ENCODE results near the gene HCFC1R1. TPM values are rescaled to one million over a fixed set of nuclear protein-coding genes. Genes with fewer than 3 reads are reported as not detected.
A peak's percentile ranks its signal among the peaks of the same experiment; 100 is the strongest.

HCFC1R1 gene
- total RNA-seq, 1 donor from 2014 or later: 47.0 TPM

- Histone ChIP-seq H3K79me2 (ENCODE audit: insufficient read depth, low read length) (no peaks in the 10 kb centered on the region), H3K9ac (ENCODE audit: low read length) (peak within 1 kb of the TSS; percentile 68), H3K27ac (ENCODE audit: low read depth, low read length) (peak within 1 kb of the TSS; percentile 27), H3K9me3 (ENCODE audit: insufficient read depth, low read depth, low read length) (no peaks in the 10 kb centered on the region), H2AFZ (ENCODE audit: low read depth, low read length) (peak within 1 kb of the TSS; percentile 72), H4K20me1 (ENCODE audit: insufficient read depth, low read length) (no peaks in the 10 kb centered on the region), H3K4me2 (ENCODE audit: low read length) (peak within 1 kb of the TSS; percentile 66), H3K4me3 (ENCODE audit: insufficient read depth, low read depth, low read length) (no peak within 1 kb of the TSS), H3K36me3 (ENCODE audit: insufficient read depth, low read length) (no peaks in the 10 kb centered on the region), H3K27me3 (ENCODE audit: insufficient read depth, low read length) (peaks cover 2% of the 10 kb centered on the region), H3K4me1 (ENCODE audit: insufficient read depth, low read length) (peaks cover 6% of the 10 kb centered on the region)
- Mint-ChIP-seq H3K36me3 (ENCODE audit: low read depth, unreplicated experiment) (peaks cover 2% of the 10 kb centered on the region), H3K4me1 (ENCODE audit: low read depth, unreplicated experiment) (peaks cover 8% of the 10 kb centered on the region), H3K27me3 (ENCODE audit: low read depth, unreplicated experiment) (peaks cover 4% of the 10 kb centered on the region), H3K4me3 (ENCODE audit: unreplicated experiment) (peak within 1 kb of the TSS; percentile 34), H3K27ac (ENCODE audit: unreplicated experiment) (peak within 1 kb of the TSS; percentile 15), H3K9me3 (ENCODE audit: unreplicated experiment) (peaks cover 2% of the 10 kb centered on the region)
- FAIRE-seq: no peak
- peak; percentile 36 for DNase-seq (ENCODE audit: low read depth)
- TF ChIP-seq CTCF (IDR thresholded peaks at IDR 0.05; ENCODE audit: insufficient read depth, low read depth, low read length) (no peak), EZH2 (IDR thresholded peaks at IDR 0.05; ENCODE audit: insufficient read depth, low read length) (no peak)
Observed at GRCh38 chr16:3065069-3065741, 41.5 kb upstream of the HCFC1R1 start, which contains the start of gene IL32. Gene IL32 (plus strand): TSS chr16:3065640. CDS start chr16:3065812, 172 bp downstream.

- H2AFZ ChIP-seq (ENCODE audit: low read depth, low read length): no peak overlapping the region
- no peaks in the 10 kb centered on the region for H3K36me3 ChIP-seq (ENCODE audit: insufficient read depth, low read length)
- peaks cover 11% of the 10 kb centered on the region for H3K4me1 ChIP-seq (ENCODE audit: insufficient read depth, low read length)
- TF ChIP-seq EZH2 (IDR thresholded peaks at IDR 0.05; ENCODE audit: insufficient read depth, low read length) (no peak), CTCF (IDR thresholded peaks at IDR 0.05; ENCODE audit: insufficient read depth, low read depth, low read length) (no peak)
- H4K20me1 ChIP-seq (ENCODE audit: insufficient read depth, low read length): no peaks in the 10 kb centered on the region
- H3K9ac ChIP-seq (ENCODE audit: low read length): no peak overlapping the region
- Mint-ChIP-seq H3K36me3 (ENCODE audit: low read depth, unreplicated experiment) (no peaks in the 10 kb centered on the region), H3K4me1 (ENCODE audit: low read depth, unreplicated experiment) (peaks cover 5% of the 10 kb centered on the region), H3K27ac (ENCODE audit: unreplicated experiment) (no peak overlapping the region), H3K9me3 (ENCODE audit: unreplicated experiment) (no peaks in the 10 kb centered on the region), H3K27me3 (ENCODE audit: low read depth, unreplicated experiment) (no peaks in the 10 kb centered on the region), H3K4me3 (ENCODE audit: unreplicated experiment) (no peak overlapping the region)
- peaks cover 2% of the 10 kb centered on the region for H3K27me3 ChIP-seq (ENCODE audit: insufficient read depth, low read length)
- DNase-seq (ENCODE audit: low read depth) (no peak), FAIRE-seq (no peak)
- H3K4me3 ChIP-seq (ENCODE audit: insufficient read depth, low read depth, low read length): no peak overlapping the region
- no peaks in the 10 kb centered on the region for H3K79me2 ChIP-seq (ENCODE audit: insufficient read depth, low read length)
- no peak overlapping the region for H3K27ac ChIP-seq (ENCODE audit: low read depth, low read length)
- H3K9me3 ChIP-seq (ENCODE audit: insufficient read depth, low read depth, low read length): no peaks in the 10 kb centered on the region
- no peak overlapping the region for H3K4me2 ChIP-seq (ENCODE audit: low read length)
Observed at GRCh38 chr16:3063625-3064386, 40.1 kb upstream of the HCFC1R1 start.
